SU-DHL-6 (cell line): ENCODE data around the gene RAG2.

ENCODE experiments used
- H2AFZ ChIP-seq: fragments of 200-600 bp; sonication (generic); 2 replicates; pipeline ENCODE4 v1.6.1; 2014; ENCODE audit warnings: low read depth, mild to moderate bottlenecking, moderate library complexity, mixed read lengths, antibody characterized with exemption, low read length; ENCODE audit not compliant: severe bottlenecking
- H3F3A ChIP-seq: fragments of 200-600 bp; shearing (Covaris generic); 2 replicates; pipeline ENCODE4 v1.6.0; 2016; ENCODE audit warnings: antibody characterized with exemption, mild to moderate bottlenecking; ENCODE audit not compliant: insufficient read depth
- H3K27ac ChIP-seq: fragments of 200-600 bp; sonication (generic); 2 replicates; pipeline ENCODE4 v1.5.1; 2016; ENCODE audit warnings: low read depth, mild to moderate bottlenecking, low read length, moderate library complexity, mixed read lengths
- H3K27me3 ChIP-seq: fragments of 200-600 bp; sonication (generic), shearing (Covaris generic); 2 replicates; pipeline ENCODE4 v1.6.0; 2014; ENCODE audit warnings: mild to moderate bottlenecking, low read length
- H3K36me3 ChIP-seq: fragments of 200-600 bp; sonication (generic); 2 replicates; pipeline ENCODE4 v1.6.1; 2014; ENCODE audit warnings: mild to moderate bottlenecking, low read length, mixed read lengths
- H3K4me2 ChIP-seq: fragments of 300-600, 200-600 bp; shearing (Covaris generic), sonication (generic); 2 replicates; pipeline ENCODE4 v1.6.0; 2014; ENCODE audit warnings: low read length, low read depth, mild to moderate bottlenecking; ENCODE audit not compliant: poor library complexity, severe bottlenecking
- H3K4me3 ChIP-seq: fragments of 200-600 bp; sonication (generic); 2 replicates; pipeline ENCODE4 v1.5.1; 2014; ENCODE audit warnings: antibody characterized with exemption, low read length, mild to moderate bottlenecking, mixed read lengths; ENCODE audit not compliant: insufficient read depth, poor library complexity, severe bottlenecking
- H3K79me2 ChIP-seq: fragments of 200-600 bp; sonication (generic); 2 replicates; pipeline ENCODE4 v1.6.1; 2014; ENCODE audit warnings: mild to moderate bottlenecking, low read length, moderate library complexity; ENCODE audit not compliant: insufficient read depth
- H3K9ac ChIP-seq: fragments of 200-600 bp; sonication (generic); 2 replicates; pipeline ENCODE4 v1.7.0; 2014; ENCODE audit warnings: mild to moderate bottlenecking, low read length
- H3K9me2 ChIP-seq: fragments of 200-600 bp; sonication (generic); replicated peaks from 2 replicates; pipeline ENCODE4 v1.6.1; 2014; ENCODE audit warnings: low read length; ENCODE audit not compliant: insufficient read depth
- H3K9me3 ChIP-seq: fragments of 200-600 bp; sonication (generic); 2 replicates; pipeline ENCODE4 v1.6.1; 2014; ENCODE audit warnings: low read length, mixed read lengths; ENCODE audit not compliant: insufficient read depth
- H4K20me1 ChIP-seq: fragments of 200-600 bp; sonication (generic); 2 replicates; pipeline ENCODE4 v1.6.1; 2014; ENCODE audit warnings: low read depth, mild to moderate bottlenecking, antibody characterized with exemption, low read length, moderate library complexity, mixed read lengths
- CTCF ChIP-seq: fragments of 200-600 bp; sonication (generic); IDR thresholded peaks from one replicate; pipeline ENCODE4 v1.5.1; 2017; ENCODE audit warnings: antibody characterized with exemption, mild to moderate bottlenecking, low read length, moderate library complexity; ENCODE audit not compliant: insufficient read depth, poor library complexity, severe bottlenecking
- EZH2phosphoT487 ChIP-seq: fragments of 200-600 bp; sonication (generic), shearing (Covaris generic); conservative IDR thresholded peaks from 2 replicates; pipeline ENCODE4 v1.6.1; 2018; ENCODE audit warnings: mild to moderate bottlenecking, antibody characterized with exemption, low read length, moderate library complexity, mixed read lengths

RAG2 gene

GRCh38 chr11:36598051-36598450 is at the start of gene RAG2:
TSS of gene RAG2 (minus strand) at chr11:36598236. CDS start at chr11:36594168, 4,068 bp downstream.
- Histone ChIP-seq H3K9me2 (no peaks in the 10 kb centered on the region), H3K4me3 (no peak within 1 kb of the TSS), H3K9ac (no peak within 1 kb of the TSS), H2AFZ (no peak within 1 kb of the TSS), H3K27ac (no peak within 1 kb of the TSS), H3K9me3 (no peaks in the 10 kb centered on the region), H3F3A (no peaks in the 10 kb centered on the region), H3K79me2 (no peaks in the 10 kb centered on the region), H3K36me3 (no peaks in the 10 kb centered on the region), H4K20me1 (no peaks in the 10 kb centered on the region), H3K27me3 (no peaks in the 10 kb centered on the region), H3K4me2 (no peak within 1 kb of the TSS)
- TF ChIP-seq EZH2phosphoT487 (no peak), CTCF (no peak)

- TF ChIP-seq CTCF (no peak), EZH2phosphoT487 (no peak)
- no peaks in the 10 kb centered on the region for H3K36me3 ChIP-seq
- no peak overlapping the region for H2AFZ ChIP-seq
- no peaks in the 10 kb centered on the region for H3K27me3 ChIP-seq
- H3K27ac ChIP-seq = no peak overlapping the region
- H3K4me3 ChIP-seq = no peak overlapping the region
- no peaks in the 10 kb centered on the region for H3K9me2 ChIP-seq
- H4K20me1 ChIP-seq = no peaks in the 10 kb centered on the region
- no peak overlapping the region for H3K9ac ChIP-seq
- H3K79me2 ChIP-seq = no peaks in the 10 kb centered on the region
- H3K4me2 ChIP-seq = no peak overlapping the region
- H3F3A ChIP-seq = no peaks in the 10 kb centered on the region
- H3K9me3 ChIP-seq = no peaks in the 10 kb centered on the region
Measured at GRCh38 chr11:36638556-36638955, 40.5 kb upstream of the RAG2 start.

GRCh38 chr11:36635066-36635862 is 37.2 kb upstream of the RAG2 start:
- Histone ChIP-seq H3F3A (no peaks in the 10 kb centered on the region), H3K79me2 (no peaks in the 10 kb centered on the region), H3K27ac (no peak overlapping the region), H4K20me1 (no peaks in the 10 kb centered on the region), H3K9ac (no peak overlapping the region), H3K36me3 (no peaks in the 10 kb centered on the region), H3K27me3 (no peaks in the 10 kb centered on the region), H3K4me2 (no peak overlapping the region), H3K9me2 (no peaks in the 10 kb centered on the region), H3K4me3 (no peak overlapping the region), H3K9me3 (no peaks in the 10 kb centered on the region), H2AFZ (no peak overlapping the region)
- TF ChIP-seq CTCF = no peak
- TF ChIP-seq EZH2phosphoT487 = no peak
